NCI-H1694 (cell line): ENCODE data around the gene CNP.

Source experiments
- DNase-seq: peaks from one replicate; lab custom pipeline; 2025; lab: John Stamatoyannopoulos, UW

CNP gene

GRCh38 chr17:41942626-41943373 lies 23.8 kb upstream of the CNP start:
- no peak for DNase-seq

GRCh38 chr17:41943492-41943891 lies 23.1 kb upstream of the CNP start:
- no peak for DNase-seq

GRCh38 chr17:41944943-41945342 lies 21.7 kb upstream of the CNP start:
- no peak for DNase-seq

DNA sequence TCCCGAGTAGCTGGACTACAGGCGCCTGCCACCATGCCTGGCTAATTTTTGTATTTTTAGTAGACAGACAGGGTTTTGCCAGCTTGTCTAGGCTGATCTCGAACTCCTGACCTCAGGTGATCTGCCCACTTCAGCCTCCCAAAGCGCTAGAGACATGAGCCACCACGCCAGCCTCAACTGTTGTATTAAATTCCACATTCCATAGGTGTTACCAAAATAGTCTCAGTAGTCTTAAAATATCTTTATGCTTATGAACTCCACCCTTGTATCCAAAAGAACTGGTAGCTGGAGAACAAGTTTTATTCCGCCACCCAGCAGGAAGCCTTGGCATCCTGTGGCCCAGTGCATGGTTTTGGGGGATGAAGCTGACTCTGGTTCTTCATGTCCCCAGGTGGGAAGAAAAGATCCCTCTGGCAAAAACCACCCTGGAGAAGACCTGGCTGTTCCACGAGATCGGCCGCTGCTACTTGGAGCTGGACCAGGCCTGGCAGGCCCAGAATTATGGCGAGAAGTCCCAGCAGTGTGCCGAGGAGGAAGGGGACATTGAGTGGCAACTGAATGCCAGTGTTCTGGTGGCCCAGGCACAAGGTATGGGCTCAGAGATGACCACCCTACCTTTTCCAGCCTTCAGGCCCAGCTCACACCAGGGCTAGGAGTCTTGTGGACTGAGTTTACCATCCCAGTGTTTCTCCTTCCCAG lies 17.7 kb upstream of the CNP start:
- DNase-seq = no peak

GRCh38 chr17:41956522-41956921 lies 10.1 kb upstream of the CNP start:
- DNase-seq = no peak

DNA sequence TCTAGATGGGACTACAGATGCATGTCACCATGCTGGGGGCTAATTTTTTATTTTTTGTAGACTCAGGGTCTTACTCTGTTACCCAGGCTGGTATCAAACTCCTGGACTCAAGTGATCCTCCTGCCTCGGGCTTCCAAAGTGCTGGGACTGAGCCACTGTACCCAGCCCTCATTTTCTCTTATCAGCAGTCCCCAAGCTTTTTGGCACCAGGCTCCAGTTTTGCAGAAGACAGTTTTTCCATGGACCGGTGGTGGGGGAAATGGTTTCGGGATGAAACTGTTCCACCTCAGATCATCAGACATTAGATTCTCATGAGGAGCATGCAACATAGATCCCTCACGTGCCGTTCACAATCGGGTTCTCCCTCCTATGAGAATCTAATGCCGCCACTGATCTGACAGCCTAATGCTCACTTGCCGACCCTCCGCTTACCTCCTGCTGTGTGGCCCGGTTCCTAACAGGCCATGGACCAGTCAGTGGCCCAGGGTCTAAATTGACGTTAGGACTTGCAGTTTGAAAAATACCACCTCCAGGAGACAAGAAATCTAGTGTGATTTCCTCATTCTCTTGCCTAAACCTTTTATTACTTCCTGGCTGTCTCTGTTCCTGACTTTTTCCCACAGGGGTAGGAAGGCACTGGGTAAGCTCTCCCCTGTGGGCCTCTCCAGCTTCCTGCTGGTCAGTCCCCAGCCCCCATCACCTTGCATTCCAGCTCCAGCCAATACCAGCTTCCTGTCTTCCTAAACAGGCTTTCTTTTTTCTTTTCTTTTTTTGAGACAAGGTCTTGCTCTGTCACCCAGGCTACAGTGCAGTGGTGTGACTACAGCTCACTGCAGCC lies 9.3 kb upstream of the CNP start:
- no peak for DNase-seq

DNA sequence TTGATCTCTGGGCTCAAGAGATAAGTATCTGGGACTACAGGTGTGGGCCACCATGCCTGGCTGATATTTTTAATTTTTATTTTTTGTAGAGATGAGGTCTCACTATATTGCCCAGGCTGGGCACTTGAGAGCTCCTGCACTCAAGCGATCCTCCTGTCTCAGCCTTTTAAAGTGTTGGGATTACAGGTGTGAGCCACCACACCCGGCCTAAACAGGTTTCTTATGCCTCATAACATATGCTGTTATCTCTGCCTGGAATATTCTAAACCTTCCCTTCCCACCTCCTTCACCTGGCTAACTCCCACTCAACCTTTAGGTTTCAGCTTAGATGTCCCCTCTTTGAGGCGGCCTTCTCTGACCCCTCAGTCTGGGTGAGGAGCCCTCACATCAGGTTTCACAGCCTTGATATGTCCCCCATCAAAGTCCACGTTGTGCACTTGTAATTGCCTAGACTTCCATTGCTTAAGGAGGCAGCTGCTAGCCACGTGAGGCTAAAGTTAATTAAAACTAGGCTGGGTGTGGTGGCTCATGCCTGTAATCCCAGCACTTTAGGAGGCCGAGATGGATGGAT lies 8.6 kb upstream of the CNP start:
- no peak for DNase-seq

DNA sequence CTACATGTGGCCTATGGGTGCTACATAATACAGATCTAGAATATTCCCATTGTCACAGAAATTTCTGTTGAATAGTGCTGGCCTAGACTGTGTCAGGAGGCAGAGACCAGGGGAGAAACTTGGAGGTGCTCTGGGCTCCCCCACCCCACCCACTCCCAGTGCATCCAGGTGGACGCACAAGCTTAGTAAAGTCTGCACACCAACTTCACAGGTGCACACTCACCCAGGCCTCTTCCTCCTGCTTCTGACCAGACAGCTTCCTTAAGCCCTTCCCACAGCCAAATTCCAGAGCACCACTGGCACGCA lies 7.6 kb upstream of the CNP start:
- no peak for DNase-seq

GRCh38 chr17:41959336-41960095 lies 7.1 kb upstream of the CNP start:
- peak; percentile 77 for DNase-seq

- no peak for DNase-seq
These were observed 4.5 kb upstream of the CNP start for GRCh38 chr17:41962111-41962510.

GRCh38 chr17:41962768-41963434 lies 3.7 kb upstream of the CNP start:
- DNase-seq = peak; percentile 77

GRCh38 chr17:41965694-41966462 lies 717 bp upstream of the CNP start:
- peak; percentile 62 for DNase-seq

GRCh38 chr17:41967141-41967920 lies 736 bp downstream of the CNP start:
- peak; percentile 5 for DNase-seq

- no peak for DNase-seq
These were observed 1.5 kb downstream of the CNP start for GRCh38 chr17:41967921-41968578.

DNA sequence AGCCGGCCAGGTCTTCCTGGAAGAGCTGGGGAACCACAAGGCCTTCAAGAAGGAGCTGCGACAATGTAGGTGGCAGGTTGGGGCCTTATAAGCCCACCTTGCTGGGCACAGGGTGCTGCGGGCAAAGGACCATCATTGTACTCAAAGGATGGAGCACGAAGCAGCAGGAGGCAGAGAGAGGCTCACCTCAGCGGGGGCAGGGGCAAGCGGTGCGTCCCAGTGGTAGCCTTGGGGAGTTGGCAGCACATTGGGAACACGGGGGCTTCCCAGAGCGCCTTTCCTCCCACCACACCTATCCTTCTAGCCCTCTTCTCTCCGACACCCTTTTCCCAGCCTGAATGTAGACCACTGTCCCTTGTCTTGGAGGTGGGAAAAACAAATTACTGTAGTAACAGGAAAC lies 2.1 kb downstream of the CNP start:
- no peak for DNase-seq

- no peak for DNase-seq
These were observed 4.3 kb downstream of the CNP start for GRCh38 chr17:41970901-41971331.

GRCh38 chr17:41971721-41972523 lies 5.3 kb downstream of the CNP start:
- no peak for DNase-seq
